Measurements from ENCODE around the gene ADAMTS4. TPM values are rescaled to one million over a fixed set of nuclear protein-coding genes. Genes with fewer than 3 reads are reported as not detected.

ADAMTS4 gene
- total and polyA plus RNA-seq, 2 experiments from 2014 or later: 7.2 to 9.8 TPM

- Histone ChIP-seq H3K9me2 (ENCODE audit: insufficient read depth) (no peaks in the 10 kb centered on the region), H3K9me3 (ENCODE audit: low read depth) (no peaks in the 10 kb centered on the region), H3K27ac (no peak within 1 kb of the TSS), H3K9ac (no peak within 1 kb of the TSS), H4K20me1 (ENCODE audit: insufficient read depth) (no peaks in the 10 kb centered on the region), H3K79me2 (ENCODE audit: insufficient read depth) (no peaks in the 10 kb centered on the region), H3K4me2 (ENCODE audit: unreplicated experiment) (peak within 1 kb of the TSS; percentile 12), H2AFZ (peak within 1 kb of the TSS; percentile 40; the same call in 1 of the 2 replicates), H3K27me3 (replicated peaks; ENCODE audit: insufficient read depth) (no peaks in the 10 kb centered on the region), H3K4me1 (ENCODE audit: insufficient read depth) (peaks cover 7% of the 10 kb centered on the region; the same call in 1 of the 2 replicates), H3K4me3 (no peak within 1 kb of the TSS), H3F3A (ENCODE audit: insufficient read depth) (no peaks in the 10 kb centered on the region), H3K36me3 (ENCODE audit: low read depth) (no peaks in the 10 kb centered on the region)
- 12 to 17% methylated on average over 4 of the region's 4 CpGs for whole genome bisulfite sequencing, 2 experiments (ENCODE audit: low coverage in 1 of 2, low lambda C conversion rate in 2 of 2, missing lambda C conversion rate in 2 of 2)
- in situ Hi-C loops (cut with MboI): no loop called here
- peak; percentile 59 for DNase-seq
- TF ChIP-seq EZH2 (IDR thresholded peaks at IDR 0.05; ENCODE audit: insufficient read depth, poor library complexity, severe bottlenecking): no peak
- no peak for TF ChIP-seq EZH2phosphoT487 (IDR thresholded peaks at IDR 0.05; ENCODE audit: insufficient read depth, low read depth)
Observed at GRCh38 chr1:161238039-161238473, 39.2 kb upstream of the ADAMTS4 start, which contains the start of gene NR1I3. Gene NR1I3, minus strand, starts transcription at chr1:161238203. Its CDS starts 1,638 bp downstream, at chr1:161236565.

GRCh38 chr1:161235957-161236775, 37.3 kb upstream of the ADAMTS4 start:
- H3K27ac ChIP-seq: no peak overlapping the region
- H3K4me2 ChIP-seq (ENCODE audit: unreplicated experiment): no peak overlapping the region
- H3K9me2 ChIP-seq (ENCODE audit: insufficient read depth): no peaks in the 10 kb centered on the region
- in situ Hi-C loops (cut with MboI): no loop called here
- H3K4me3 ChIP-seq: no peak overlapping the region
- no peaks in the 10 kb centered on the region for H4K20me1 ChIP-seq (ENCODE audit: insufficient read depth)
- TF ChIP-seq EZH2 (IDR thresholded peaks at IDR 0.05; ENCODE audit: insufficient read depth, poor library complexity, severe bottlenecking) (no peak), EZH2phosphoT487 (IDR thresholded peaks at IDR 0.05; ENCODE audit: insufficient read depth, low read depth) (no peak)
- H3K9ac ChIP-seq: no peak overlapping the region
- 90 to 94% methylated on average over 5 of the region's 5 CpGs for WGBS, 2 experiments (ENCODE audit: low coverage in 1 of 2, low lambda C conversion rate in 2 of 2, missing lambda C conversion rate in 2 of 2)
- H2AFZ ChIP-seq: no peak overlapping the region
- no peaks in the 10 kb centered on the region for H3F3A ChIP-seq (ENCODE audit: insufficient read depth)
- peaks cover 7% of the 10 kb centered on the region; the same call in 1 of the 2 replicates for H3K4me1 ChIP-seq (ENCODE audit: insufficient read depth)
- H3K36me3 ChIP-seq (ENCODE audit: low read depth): no peaks in the 10 kb centered on the region
- no peaks in the 10 kb centered on the region for H3K27me3 ChIP-seq (replicated peaks; ENCODE audit: insufficient read depth)
- no peaks in the 10 kb centered on the region for H3K9me3 ChIP-seq (ENCODE audit: low read depth)
- no peaks in the 10 kb centered on the region for H3K79me2 ChIP-seq (ENCODE audit: insufficient read depth)
- DNase-seq: no peak

GRCh38 chr1:161233102-161233501, 34.2 kb upstream of the ADAMTS4 start:
- Histone ChIP-seq H3K27ac (no peak overlapping the region), H3F3A (ENCODE audit: insufficient read depth) (no peaks in the 10 kb centered on the region), H3K9me3 (ENCODE audit: low read depth) (no peaks in the 10 kb centered on the region), H4K20me1 (ENCODE audit: insufficient read depth) (no peaks in the 10 kb centered on the region), H3K4me2 (ENCODE audit: unreplicated experiment) (no peak overlapping the region), H3K9me2 (ENCODE audit: insufficient read depth) (no peaks in the 10 kb centered on the region), H3K27me3 (replicated peaks; ENCODE audit: insufficient read depth) (no peaks in the 10 kb centered on the region), H3K36me3 (ENCODE audit: low read depth) (no peaks in the 10 kb centered on the region; the same call in 1 of the 2 replicates), H3K9ac (no peak overlapping the region), H3K79me2 (ENCODE audit: insufficient read depth) (no peaks in the 10 kb centered on the region), H2AFZ (no peak overlapping the region), H3K4me3 (no peak overlapping the region), H3K4me1 (ENCODE audit: insufficient read depth) (peaks cover 2% of the 10 kb centered on the region; the same call in 1 of the 2 replicates)
- TF ChIP-seq EZH2phosphoT487 (IDR thresholded peaks at IDR 0.05; ENCODE audit: insufficient read depth, low read depth): no peak
- no peak for TF ChIP-seq EZH2 (IDR thresholded peaks at IDR 0.05; ENCODE audit: insufficient read depth, poor library complexity, severe bottlenecking)
- WGBS, 2 experiments (ENCODE audit: low coverage in 1 of 2, low lambda C conversion rate in 2 of 2, missing lambda C conversion rate in 2 of 2): 73 to 78% methylated on average over 9 of the region's 9 CpGs
- DNase-seq: no peak
- in situ Hi-C loops (cut with MboI): no loop called here

DNA sequence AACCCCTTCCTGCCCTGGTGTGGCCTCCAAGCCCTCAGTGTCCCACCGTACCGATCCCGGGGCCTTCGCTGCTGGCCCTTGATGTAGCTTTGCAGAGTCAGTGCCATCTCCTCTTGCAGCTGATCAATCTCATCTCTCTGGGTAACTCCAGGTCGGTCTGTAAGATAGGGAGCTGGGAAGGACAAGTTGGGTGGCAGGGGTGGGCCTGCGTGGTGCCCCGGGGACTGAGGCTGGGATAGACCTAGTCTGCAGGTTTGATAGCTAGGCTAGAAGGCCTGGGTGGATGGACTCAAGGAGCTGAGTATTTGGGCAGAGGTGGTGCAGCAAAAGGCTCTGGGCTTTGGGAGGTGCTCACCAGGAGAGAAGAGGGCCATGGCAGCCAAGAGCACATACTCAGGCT, 31.9 kb upstream of the ADAMTS4 start:
- no peaks in the 10 kb centered on the region for H3F3A ChIP-seq (ENCODE audit: insufficient read depth)
- H2AFZ ChIP-seq: no peak overlapping the region
- no peak overlapping the region for H3K27ac ChIP-seq
- 95 to 97% methylated on average over 7 of the region's 7 CpGs for WGBS, 2 experiments (ENCODE audit: low coverage in 1 of 2, low lambda C conversion rate in 2 of 2, missing lambda C conversion rate in 2 of 2)
- no peaks in the 10 kb centered on the region; the same call in 1 of the 2 replicates for H3K36me3 ChIP-seq (ENCODE audit: low read depth)
- in situ Hi-C loops (cut with MboI): no loop called here
- H3K9me3 ChIP-seq (ENCODE audit: low read depth): no peaks in the 10 kb centered on the region
- no peak overlapping the region for H3K4me3 ChIP-seq
- no peaks in the 10 kb centered on the region for H3K9me2 ChIP-seq (ENCODE audit: insufficient read depth)
- no peak overlapping the region for H3K4me2 ChIP-seq (ENCODE audit: unreplicated experiment)
- TF ChIP-seq EZH2phosphoT487 (IDR thresholded peaks at IDR 0.05; ENCODE audit: insufficient read depth, low read depth): no peak
- no peak for TF ChIP-seq EZH2 (IDR thresholded peaks at IDR 0.05; ENCODE audit: insufficient read depth, poor library complexity, severe bottlenecking)
- H3K9ac ChIP-seq: no peak overlapping the region
- peaks cover 7% of the 10 kb centered on the region for H3K79me2 ChIP-seq (ENCODE audit: insufficient read depth)
- peaks cover 6% of the 10 kb centered on the region; the same call in 1 of the 2 replicates for H3K4me1 ChIP-seq (ENCODE audit: insufficient read depth)
- no peaks in the 10 kb centered on the region for H4K20me1 ChIP-seq (ENCODE audit: insufficient read depth)
- DNase-seq: no peak
- no peaks in the 10 kb centered on the region for H3K27me3 ChIP-seq (replicated peaks; ENCODE audit: insufficient read depth)

Data from GM23248 (cell line).